GM21447 (cell line): Measurements from ENCODE around the gene FSIP1.
"Not testable (repeated sequence)": the region's sequence is repeated elsewhere in the genome, so short reads cannot be mapped to it uniquely, and the experiment has no call there.

ENCODE experiments used
- ATAC-seq: cut with Tn5 transposase; IDR thresholded peaks from one replicate; pipeline ENCODE4 v1.9.1; 2021; ENCODE audit not compliant: unreplicated experiment

The FSIP1 gene

DNA sequence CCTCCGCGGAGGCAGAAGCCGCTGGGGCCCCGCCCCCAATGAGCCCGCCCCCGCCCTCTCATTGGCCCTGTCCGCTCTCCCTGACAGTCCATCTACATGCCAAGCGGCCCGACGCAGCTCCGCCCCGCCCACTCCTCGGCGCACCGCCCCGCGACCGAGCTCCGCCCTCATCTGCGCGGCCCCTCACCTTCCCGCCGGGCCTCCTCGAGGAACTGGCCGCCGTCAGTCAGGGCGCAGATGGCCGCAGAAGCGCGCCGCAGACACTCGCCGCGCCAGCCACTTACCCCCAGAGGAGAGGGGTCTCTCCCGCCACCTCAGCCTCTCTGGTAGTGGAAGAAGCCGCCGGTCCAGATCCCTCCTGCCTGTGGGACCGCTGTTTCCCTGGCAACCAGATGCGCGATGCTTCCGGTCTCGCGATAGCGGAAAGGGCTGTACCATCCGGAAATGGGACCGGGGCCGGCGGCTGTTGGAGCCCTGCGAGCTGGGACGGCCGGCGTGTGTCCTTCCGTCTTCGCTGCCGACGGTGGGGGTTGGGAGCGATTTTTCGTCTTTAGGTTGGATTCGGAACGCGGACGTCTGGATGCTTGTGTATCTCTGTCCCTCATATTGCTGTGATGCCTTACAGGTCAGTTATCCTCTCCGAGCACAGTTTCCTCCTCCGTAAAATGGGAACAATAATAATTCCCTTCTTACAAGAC, at the start of gene FSIP1:
FSIP1 (minus strand) TSS at position 401 of the 698 bp plus-strand sequence. CDS start 6,317 bp downstream, outside the sequence.
- ATAC-seq, result peak; percentile 97

DNA sequence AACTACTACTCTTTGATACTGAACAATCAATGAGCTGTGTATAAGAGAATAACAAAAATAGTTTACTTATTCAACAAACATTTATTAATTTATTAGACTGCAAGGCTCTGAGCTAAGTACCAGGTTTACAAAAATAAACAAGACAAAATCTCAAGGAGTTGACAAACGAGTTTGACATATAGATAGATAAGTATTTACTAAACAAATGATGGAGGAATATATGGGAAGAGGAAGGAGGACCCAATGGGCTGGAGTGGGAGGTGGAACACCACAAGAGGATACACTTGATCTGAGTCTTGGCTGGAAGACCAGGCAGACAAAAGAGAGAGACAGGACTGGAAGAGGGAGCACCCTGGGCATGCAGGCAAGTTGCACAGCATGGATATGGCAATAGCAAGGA, 47.5 kb upstream of the FSIP1 start:
- no peak for ATAC-seq

DNA sequence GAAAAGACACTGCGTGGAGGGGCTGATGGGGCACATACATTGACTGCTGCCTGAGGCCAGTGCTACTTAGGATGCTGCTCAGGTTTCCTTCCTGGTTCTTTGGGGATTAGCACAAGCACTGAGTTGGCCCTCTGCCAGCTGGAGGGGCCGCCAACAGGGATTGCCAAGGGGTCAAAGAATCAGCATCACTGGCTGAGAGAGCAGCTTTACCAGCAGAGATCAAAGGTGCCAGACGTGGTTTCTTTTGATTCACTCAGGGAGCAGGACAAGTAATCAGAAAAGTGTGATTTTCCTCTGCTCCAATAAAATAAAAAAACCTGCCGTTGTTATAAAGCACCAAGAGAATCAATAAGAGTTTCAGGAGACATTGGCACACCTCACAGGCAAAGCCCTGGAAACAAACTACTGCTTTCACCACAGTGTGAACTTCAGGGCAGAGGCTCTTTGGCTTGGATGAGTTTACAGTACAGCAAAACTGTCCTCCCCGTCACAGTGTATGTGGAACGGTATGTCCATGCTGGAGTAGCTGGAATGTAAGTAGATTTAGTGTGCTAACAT, 45.8 kb upstream of the FSIP1 start:
- no peak for ATAC-seq

DNA sequence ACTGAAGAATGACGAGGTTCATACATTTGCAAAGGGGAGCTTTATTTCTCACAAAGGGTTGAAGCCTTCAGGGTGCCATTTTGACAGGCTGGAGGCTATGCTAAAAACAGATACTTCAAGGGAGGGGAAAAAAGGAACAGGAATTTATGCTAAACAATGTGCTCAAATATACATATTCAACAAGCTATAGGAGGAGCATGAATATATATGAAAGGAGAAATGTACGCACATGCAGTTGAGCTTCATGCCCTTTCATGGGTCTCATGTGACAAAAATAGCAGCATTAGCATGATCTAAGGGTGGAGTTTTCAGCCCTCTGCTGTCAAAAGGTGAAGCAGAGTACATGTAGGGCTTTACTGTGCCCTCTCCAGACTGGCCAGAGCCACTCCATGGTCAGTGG, 44.3 kb upstream of the FSIP1 start:
- no peak for ATAC-seq

DNA sequence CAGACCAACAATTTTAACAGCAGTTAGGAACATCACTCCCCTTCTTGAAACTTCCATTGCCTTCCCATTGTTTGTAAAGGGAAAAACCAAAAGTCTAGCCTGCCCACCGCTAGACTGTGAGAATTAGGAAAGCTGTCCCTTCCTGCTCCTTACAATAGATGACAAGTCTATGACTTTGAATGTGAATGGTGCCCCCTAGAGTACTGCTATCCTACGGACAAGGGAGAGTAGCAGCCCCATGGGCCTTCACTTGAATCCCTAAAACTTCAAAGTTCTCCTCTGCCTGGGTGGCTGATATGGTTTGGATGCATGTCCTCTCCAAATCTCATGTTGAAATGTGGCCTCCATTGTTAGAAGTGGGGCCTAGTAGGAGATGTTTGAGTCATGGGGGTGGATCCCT, 41.0 kb upstream of the FSIP1 start:
- no peak for ATAC-seq

DNA sequence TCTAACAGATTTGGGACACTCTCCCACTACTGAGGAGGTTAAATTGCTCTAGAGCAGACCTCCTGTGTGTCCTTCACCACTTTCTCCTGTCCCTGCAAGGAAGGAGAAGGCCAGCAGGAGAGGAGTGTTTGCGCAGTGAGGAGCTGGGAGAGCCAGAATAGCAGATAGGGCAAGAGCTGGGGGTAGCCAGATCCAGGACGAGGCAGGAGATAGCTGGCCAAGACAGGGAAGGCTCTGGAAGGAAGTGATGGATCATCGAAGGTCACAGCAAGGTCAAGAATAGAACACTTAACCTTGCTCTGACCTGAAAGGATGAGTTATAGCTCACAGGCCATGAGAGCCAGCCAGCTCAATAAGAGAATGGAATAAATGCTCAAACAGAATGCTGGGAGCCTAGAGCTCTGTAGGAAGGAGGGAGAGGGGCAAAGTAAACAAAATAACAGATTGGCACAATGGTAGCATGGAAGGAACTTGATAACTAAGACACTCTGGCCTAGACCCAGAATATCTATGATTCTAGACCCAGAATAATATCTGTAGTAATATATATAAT, 37.5 kb upstream of the FSIP1 start:
- no peak for ATAC-seq

DNA sequence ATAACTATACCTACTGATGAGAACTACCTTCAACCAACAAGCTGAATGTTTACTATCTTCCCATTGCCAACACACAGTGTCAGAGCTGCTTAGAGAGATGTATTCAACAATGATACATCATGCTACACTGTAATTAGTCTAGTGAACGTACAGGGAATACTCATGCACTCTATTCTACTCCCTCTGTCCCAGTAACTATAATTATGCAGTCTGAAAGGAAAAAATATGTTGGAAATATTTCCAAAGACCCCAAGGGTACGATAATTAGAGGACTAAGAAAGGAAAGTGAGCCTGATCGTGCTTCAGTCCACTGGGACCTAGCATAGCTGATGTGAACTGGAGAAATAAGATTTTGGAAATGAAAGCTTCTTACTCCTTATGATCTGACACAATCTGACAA, 36.9 kb upstream of the FSIP1 start:
- ATAC-seq, result no peak

DNA sequence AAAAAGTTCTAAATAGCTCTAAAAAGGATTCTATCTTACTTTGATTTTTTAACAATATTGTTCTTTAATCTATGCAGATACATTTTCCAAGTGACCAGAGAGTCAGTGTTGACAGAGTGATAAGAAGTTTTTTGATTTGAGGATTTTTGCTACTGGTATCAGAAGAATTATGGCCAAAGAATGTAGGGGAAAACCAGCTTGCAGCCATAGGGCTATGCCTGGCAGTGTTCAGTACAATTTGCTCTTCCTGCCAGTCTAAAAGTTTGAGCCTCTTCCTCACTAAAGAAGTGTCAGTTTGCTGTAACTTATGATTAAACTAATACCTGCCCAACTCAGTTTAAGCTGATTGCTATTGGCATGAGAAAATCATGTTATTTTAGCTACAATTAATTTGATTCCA, 35.3 kb upstream of the FSIP1 start:
- no peak for ATAC-seq

DNA sequence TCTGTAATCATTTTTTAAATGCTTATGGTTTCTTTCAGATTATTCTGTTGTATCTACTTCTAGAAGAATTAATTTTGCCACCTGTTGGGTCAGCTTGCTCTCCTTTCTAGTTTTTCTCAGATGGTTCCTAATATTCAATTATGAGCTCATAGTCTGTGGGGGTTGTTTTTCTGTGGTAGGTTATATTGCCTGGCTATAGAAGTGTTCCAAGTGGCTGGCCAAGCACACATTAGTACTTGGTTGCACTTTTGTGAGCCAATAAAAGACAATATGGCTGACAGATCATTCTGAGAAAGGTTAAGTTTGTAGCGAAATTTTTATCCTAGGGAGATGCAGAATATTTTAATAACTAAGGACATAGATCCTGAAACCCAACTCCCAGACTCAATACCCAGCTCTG, 31.8 kb upstream of the FSIP1 start:
- no peak for ATAC-seq

DNA sequence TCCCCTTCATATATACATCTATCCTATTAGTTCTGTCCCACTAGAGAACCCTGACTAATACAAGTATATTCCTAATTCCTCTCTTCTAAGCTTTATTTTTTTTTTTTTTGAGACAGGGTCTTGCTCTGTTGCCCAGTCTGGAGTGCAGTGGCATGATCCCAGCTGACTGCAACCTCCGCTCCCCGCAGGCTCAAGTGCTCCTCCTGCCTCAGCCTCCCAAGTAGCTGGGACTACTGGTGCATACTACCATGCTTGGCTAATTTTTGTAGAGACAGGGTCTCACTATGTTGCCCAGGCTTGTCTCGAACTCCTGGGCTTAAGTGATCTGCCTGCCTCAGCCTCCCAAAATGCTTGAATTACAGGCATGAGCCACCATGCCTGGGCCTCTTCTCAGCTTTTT, 30.0 kb upstream of the FSIP1 start:
- ATAC-seq, result not testable (repeated sequence)

DNA sequence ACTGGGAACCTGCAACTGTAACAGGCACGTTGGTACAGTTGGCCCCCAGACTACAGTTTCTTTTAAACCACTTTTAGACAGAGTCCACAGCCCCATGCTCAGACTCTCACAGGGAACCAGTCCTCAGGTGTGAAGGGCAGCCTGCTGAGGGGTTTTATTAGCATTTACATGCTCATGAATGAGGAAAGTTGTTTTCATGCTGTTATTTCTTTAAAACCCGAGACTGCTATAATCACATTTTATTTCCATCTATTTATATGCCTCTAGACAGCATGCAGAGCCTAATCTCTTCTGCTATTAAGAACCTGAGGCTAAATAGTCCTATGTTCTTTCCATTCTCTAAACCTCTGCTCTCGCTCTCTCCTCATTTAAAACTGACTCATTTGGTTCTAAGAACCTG, 26.3 kb upstream of the FSIP1 start:
- no peak for ATAC-seq

DNA sequence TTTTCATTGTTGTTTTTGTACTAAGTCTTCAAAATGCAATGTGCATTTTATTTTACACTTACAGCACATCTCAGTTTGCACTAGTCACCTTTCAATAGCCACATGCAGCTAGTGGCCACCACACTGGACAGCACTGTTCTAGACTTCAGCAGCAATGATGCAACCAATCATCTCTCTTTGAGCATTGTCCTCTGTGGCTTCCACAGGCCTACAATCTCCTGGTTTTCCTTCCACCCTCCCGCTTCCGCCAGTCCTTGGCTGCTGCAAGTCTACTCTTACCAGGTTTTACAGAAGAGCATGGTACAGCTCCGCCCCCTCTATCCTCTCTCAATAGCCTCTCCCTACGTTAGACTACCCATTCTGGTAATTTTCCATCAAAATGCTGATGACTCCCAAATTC, 25.1 kb upstream of the FSIP1 start:
- no peak for ATAC-seq

DNA sequence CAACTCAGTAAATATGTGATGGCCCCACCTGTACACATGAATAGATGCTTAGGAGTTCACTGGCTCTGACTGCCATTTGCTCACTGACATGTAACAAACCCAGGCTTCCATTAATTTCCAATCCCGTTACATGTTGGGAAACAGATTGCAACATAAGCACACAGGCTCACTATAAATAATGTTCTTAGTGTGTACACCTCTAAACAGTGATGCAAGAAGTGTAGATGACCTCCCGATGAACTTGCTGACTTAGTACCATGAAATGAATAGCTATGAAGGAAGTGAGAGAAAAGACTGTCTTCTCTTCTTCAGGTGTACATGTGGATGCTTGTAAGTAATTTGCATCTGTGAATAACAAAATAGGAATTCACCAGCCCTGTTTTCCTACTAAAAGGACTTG, 21.4 kb upstream of the FSIP1 start:
- ATAC-seq, result no peak

DNA sequence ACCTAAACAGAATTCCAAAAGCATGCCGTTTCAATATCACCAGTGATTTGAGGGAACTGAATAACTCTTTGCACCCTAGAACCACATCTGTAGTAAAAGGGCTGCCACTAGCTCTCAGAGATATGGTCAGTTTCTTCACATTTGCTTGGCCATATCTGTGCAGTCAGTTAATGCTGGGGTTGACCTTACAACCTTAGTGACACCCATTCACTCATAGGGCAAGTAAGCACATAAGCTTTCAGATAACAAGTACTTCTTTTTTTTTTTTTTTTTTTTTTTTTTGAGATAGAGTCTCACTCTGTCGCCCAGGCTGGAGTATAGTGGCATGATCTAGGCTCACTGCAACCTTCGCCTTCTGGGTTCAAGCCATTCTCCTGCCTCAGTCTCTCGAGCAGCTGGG, 20.4 kb upstream of the FSIP1 start:
- ATAC-seq, result no peak

DNA sequence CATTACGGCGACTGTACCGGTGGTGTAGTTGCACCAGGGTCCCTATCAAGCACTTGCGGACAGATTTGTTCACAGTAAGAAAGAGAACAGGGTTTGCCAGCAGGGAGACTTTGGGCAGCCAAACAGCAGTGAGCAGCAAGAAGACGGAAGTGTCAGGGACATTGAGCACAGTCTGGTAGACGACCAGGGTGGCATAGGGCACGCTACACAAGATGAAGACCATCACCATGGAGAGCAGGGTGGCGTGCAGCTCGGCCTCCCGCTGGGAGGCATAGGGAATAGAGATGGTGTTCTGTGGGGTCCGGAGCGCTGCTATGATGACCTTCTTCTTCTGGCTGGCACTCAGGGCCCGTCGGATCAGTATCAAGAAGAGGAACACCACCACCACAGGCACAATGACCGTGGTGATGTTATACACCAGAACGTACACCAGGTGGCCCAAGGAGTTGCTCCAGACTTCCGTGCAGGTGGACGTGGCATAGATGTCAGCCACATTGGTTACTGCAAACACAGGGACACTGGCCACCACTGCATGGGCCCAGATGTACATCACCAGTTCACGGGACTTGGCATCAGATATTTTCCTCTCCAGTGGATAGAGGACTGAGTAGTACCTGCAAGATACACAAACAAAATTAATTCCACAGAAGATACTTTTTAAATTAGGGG, 19.1 kb upstream of the FSIP1 start:
- ATAC-seq, result no peak

DNA sequence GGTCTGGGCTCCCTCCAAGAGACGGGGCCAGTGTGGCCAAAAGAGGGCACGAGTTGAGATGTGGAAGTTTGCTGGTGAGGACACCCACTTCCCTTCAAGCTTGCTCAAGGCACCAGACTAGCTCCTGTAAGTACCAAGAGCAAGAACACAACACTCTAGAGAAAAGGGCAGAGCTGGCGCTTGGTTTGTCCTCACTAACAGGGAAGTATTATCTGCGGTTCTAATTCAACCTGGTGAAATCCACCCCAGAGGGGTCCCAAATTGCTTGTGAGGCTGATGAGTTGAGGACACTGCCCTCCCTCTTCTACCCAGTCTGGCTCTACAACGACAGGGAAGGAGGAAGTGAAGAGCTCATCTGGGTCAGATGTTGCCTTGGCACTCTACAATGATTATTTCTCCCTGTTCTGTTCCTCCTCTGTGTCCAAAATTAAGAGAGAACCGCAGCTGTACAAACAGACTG, 16.9 kb upstream of the FSIP1 start:
- no peak for ATAC-seq

DNA sequence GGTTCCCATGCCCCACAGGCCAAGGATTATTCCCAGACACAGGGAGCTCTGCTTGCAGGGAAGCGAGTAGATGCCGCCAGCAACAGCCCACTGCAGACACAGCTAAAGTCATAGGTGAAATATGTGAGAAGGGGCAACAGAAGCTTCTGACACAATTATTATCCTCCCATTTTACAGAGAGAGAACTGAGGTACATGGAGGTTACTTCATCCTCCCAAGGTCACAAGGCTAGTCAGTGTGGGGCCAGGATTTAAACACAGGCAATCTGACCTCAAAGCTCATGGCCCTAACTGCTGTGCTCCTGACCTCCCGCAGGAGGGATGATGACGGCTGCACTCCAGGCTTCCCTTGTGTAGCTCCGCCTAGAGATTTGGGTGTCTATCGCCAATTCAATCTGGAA, 15.7 kb upstream of the FSIP1 start:
- no peak for ATAC-seq

DNA sequence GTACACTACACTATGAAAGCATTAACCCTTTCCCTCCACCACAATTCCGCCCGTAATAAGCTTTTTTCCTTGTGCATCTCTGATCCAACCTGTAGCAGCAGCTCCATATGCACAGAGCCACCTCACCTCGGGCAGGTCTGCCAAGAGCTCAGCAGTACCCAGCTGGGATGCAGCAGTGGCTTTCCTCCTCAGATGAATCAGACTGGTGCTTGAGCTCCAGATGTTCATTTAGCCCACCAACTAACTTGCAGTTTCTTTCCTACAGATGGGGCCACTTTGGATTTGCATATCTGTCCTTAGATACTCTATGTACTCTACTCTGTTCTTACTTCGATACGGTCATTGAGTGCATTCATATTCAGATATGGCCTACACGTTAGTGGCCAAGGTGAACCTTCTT, 14.8 kb upstream of the FSIP1 start:
- ATAC-seq, result no peak

DNA sequence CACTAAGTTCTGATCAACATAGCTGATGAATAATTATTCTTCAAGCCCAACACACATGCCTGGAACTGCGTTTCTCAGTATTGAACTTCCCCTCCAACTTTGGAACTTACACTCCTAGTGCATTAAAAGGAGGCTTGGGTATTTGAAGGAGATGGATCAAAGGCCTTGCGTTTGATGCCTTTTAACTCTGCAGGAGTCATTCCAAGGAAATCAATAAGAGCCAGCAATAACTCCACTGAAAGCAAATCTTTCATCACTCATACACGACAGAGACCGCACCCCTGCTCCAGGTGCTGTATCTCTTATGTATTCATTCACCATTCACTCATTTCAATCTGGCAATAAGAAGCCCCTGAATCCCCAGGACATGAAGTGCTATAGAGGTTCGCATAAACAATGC, 14.0 kb upstream of the FSIP1 start:
- no peak for ATAC-seq

DNA sequence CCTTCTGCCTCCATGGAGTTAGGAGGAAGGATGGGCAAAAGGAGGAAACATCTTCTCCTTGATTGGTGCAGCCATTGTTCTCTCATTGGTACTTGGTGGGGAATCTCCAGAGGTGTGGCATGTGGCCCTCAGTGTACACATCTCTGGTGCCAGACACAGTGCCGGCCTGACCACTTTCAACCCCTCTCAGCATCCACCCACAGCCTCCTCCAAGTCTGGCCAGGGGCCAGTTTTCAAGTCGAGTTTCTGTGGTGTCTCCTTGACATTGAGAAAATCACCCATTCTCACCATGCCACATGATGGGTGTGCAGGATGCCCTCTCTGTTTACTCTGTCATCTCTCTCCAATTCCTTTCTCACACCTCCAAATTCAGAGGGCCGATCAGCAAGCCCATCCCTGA, 12.8 kb upstream of the FSIP1 start:
- ATAC-seq, result no peak

DNA sequence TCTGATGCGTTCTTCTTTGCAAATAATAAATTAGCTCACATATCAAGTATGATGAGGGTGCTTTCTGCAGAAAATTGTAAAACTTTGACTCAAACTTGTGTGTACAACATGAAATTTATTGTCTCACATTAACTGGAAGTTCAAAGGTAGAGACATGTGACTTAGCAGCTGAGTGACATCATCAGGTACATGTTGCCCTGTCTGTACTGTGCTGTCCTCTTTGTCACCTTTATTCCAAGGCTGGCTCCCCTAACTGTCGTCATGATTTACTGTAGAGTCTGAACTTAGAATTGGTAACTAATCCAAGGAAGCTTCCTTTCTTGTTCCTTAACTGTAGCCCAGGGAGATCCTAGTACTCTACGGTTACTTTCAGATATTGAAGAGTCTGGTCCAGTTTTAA, 12.3 kb upstream of the FSIP1 start:
- no peak for ATAC-seq

DNA sequence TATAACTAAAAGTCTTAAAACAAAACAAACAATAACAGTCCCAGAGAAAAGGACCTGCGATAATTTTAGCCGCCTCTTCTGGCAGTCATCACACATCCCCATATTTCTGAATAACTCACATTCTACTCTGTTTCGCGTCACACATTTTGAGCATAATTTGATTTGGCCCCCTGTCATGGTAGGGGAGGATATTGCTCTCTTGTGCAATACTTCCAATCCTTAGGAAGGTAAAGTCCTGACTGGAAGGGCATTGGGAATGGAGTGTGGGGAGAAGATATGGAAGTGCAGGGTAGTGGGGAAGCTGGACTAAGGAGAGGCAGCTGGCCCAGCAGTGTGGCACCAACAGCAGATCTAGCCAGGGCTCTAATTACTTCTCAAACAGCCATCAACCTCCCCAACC, 11.3 kb upstream of the FSIP1 start:
- no peak for ATAC-seq
